Measurements from ENCODE around the gene PRIMPOL.

GRCh38 chr4:184727430-184727829 lies 77.9 kb downstream of the PRIMPOL start:
- TF ChIP-seq POLR2AphosphoS5 (IDR thresholded peaks at IDR 0.05) (no peak), CTCF (IDR thresholded peaks at IDR 0.05) (no peak)

Measured in esophagus muscularis mucosa (tissue), 3 donors.